ENCODE data around the gene PDE10A. TPM values are rescaled to one million over a fixed set of nuclear protein-coding genes. Genes with fewer than 3 reads are reported as not detected.
A peak's percentile ranks its signal among the peaks of the same experiment; 100 is the strongest.

The PDE10A gene
- total and polyA plus RNA-seq, 7 experiments from 2014 or later, result not detected

DNA sequence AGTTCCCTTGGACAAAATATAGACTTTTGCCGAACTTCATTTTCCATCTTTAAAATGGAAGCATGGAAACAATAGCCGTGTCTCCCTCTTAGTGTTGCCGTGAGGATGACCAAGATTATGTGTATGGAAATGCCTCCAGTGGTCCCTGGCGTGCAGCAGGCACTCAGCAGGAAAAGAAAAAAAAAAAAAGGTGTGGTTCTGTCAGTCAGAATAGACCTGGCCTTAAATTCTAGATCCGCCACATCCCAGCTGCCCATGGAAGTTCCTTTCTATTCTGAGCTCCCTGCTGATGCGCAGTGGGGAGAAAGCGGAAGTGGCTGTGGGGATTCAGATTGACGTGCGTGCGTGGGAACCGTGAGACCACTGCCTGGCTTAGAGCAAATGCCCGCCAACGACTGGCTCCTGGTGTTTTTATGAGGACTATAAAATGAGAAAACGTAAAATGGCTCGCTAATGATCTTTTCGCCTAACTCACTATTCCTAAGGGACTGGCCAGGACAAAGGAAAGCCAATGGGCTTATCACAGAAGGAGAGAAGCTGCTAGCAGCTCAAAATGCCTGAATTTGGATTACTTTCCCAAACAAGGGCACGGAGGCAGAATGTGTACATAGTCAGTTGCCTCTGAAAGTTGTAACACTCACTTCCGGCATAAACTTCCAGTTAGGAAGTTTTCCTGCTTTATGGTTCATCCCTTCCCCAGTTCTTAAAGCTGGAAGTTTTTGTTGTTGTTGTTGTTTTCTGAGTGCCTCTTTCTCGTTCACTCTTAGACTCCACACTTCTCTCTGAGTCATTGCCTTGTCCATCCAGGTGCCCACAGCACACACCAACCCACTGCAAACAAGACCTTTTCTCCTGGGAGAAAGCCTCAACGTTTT lies 11.4 kb upstream of the PDE10A start:
- Mint-ChIP-seq H3K4me1 (no peaks in the 10 kb centered on the region), H3K4me3 (no peak overlapping the region), H3K27me3 (peaks cover 0 to 23% (median 9%) of the 10 kb centered on the region in 5 donors), H3K9me3 (peaks cover 0 to 9% (median 1%) of the 10 kb centered on the region in 11 donors), H3K27ac (no peak overlapping the region), H3K36me3 (no peaks in the 10 kb centered on the region)
- no peak overlapping the region for H3K4me3 ChIP-seq (ENCODE audit: low read length)
- H3K27me3 ChIP-seq (ENCODE audit: control insufficient read depth in 2 of 2, insufficient read depth in 2 of 2, low read length in 2 of 2), result no peaks in the 10 kb centered on the region
- H3K4me1 ChIP-seq (ENCODE audit: control insufficient read depth in 2 of 2, insufficient read depth in 2 of 2, low read length in 2 of 2), result no peaks in the 10 kb centered on the region
- intact Hi-C loops (cut with micrococcal nuclease), result no loop called here
- no peak for DNase-seq
- H3K9me3 ChIP-seq (ENCODE audit: control insufficient read depth in 2 of 3, low read length in 3 of 3), result no peaks in the 10 kb centered on the region
- H3K27ac ChIP-seq (ENCODE audit: low read depth, low read length), result no peak overlapping the region
- no peak for ATAC-seq
- ChIA-PET POLR2A (no interaction called here), CTCF (no interaction called here)
- H3K36me3 ChIP-seq (ENCODE audit: control insufficient read depth in 2 of 3, insufficient read depth in 3 of 3, low read length in 3 of 3), result no peaks in the 10 kb centered on the region

DNA sequence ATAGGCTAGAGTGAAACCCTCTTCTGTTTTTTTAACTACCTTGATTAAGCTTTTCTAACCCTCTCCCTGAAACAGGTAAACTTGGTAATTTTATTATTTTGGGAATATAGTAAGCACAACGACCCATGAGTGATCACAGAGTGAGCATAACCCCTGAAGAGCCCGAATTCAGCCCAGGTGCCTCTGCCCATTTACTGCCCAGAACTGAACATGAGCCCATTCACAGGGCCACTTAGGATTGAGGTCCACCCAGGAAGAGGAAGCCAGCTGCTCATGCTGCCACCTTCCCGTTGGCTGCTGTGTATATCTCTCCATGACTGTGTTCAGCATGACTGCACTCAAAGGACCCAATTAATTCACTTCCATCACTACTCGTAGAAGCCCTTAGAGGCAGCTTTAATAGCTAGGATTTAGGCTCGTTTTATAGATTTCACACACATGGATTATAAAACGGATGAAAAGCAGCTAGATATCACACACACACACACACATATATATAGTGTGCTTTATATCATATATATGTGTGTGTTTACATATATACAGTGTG lies 8.3 kb upstream of the PDE10A start:
- intact Hi-C loops (cut with micrococcal nuclease), result no loop called here
- ATAC-seq, result no peak

DNA sequence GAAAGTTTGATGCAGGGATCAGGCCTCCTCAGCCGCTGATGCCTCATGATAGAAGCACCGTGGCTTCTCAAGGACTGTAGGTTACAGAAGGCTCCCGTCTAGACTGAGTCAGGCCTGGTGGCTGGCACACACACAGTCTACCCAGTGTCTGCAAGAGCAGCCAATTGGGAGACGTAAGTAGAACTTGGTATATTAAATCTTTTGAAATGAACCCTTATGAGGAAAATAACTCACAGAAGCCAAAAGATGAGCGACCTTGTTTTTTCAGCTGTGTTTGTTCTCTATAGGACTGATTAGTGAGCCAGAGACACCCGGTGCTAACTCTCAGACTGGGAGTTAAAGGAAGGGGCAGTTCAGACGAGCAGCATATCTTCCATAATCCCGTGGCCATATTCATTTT lies 5.9 kb upstream of the PDE10A start:
- DNase-seq, result no peak
- Mint-ChIP-seq H3K27ac (no peak overlapping the region), H3K36me3 (peaks cover 0 to 4% (median 0%) of the 10 kb centered on the region in 5 donors), H3K27me3 (peaks cover 23 to 47% (median 36%) of the 10 kb centered on the region in 5 donors), H3K4me1 (peaks cover 0 to 5% (median 0%) of the 10 kb centered on the region in 7 donors), H3K9me3 (peaks cover 0 to 3% (median 0%) of the 10 kb centered on the region in 11 donors), H3K4me3 (no peak overlapping the region)
- H3K4me3 ChIP-seq (ENCODE audit: low read length), result no peak overlapping the region
- H3K36me3 ChIP-seq (ENCODE audit: control insufficient read depth in 2 of 3, insufficient read depth in 3 of 3, low read length in 3 of 3), result no peaks in the 10 kb centered on the region
- ChIA-PET POLR2A (no interaction called here), CTCF (no interaction called here)
- no peaks in the 10 kb centered on the region for H3K4me1 ChIP-seq (ENCODE audit: control insufficient read depth in 2 of 2, insufficient read depth in 2 of 2, low read length in 2 of 2)
- no peak overlapping the region for H3K27ac ChIP-seq (ENCODE audit: low read depth, low read length)
- ATAC-seq, result no peak
- no peaks in the 10 kb centered on the region for H3K9me3 ChIP-seq (ENCODE audit: control insufficient read depth in 2 of 3, low read length in 3 of 3)
- no peaks in the 10 kb centered on the region for H3K27me3 ChIP-seq (ENCODE audit: control insufficient read depth in 2 of 2, insufficient read depth in 2 of 2, low read length in 2 of 2)
- intact Hi-C loops (cut with micrococcal nuclease), result no loop called here

More for the DNA sequence above, 8.3 kb upstream of the PDE10A start:
- Histone ChIP-seq H3K4me1 (ENCODE audit: control insufficient read depth in 2 of 2, insufficient read depth in 2 of 2, low read length in 2 of 2) (no peaks in the 10 kb centered on the region), H3K27ac (ENCODE audit: low read depth, low read length) (no peak overlapping the region), H3K4me3 (ENCODE audit: low read length) (no peak overlapping the region), H3K27me3 (ENCODE audit: control insufficient read depth in 2 of 2, insufficient read depth in 2 of 2, low read length in 2 of 2) (no peaks in the 10 kb centered on the region), H3K36me3 (ENCODE audit: control insufficient read depth in 2 of 3, insufficient read depth in 3 of 3, low read length in 3 of 3) (no peaks in the 10 kb centered on the region), H3K9me3 (ENCODE audit: control insufficient read depth in 2 of 3, low read length in 3 of 3) (no peaks in the 10 kb centered on the region)
- no peak overlapping the region for H3K4me3 Mint-ChIP-seq
- no peak for DNase-seq
- ChIA-PET CTCF (no interaction called here), POLR2A (no interaction called here)
- peaks cover 6 to 27% (median 18%) of the 10 kb centered on the region in 5 donors for H3K27me3 Mint-ChIP-seq
- H3K4me1 Mint-ChIP-seq, result peaks cover 0 to 1% (median 0%) of the 10 kb centered on the region in 7 donors
- no peak overlapping the region for H3K27ac Mint-ChIP-seq
- H3K9me3 Mint-ChIP-seq, result peaks cover 0 to 3% (median 0%) of the 10 kb centered on the region in 11 donors
- no peaks in the 10 kb centered on the region for H3K36me3 Mint-ChIP-seq

DNA sequence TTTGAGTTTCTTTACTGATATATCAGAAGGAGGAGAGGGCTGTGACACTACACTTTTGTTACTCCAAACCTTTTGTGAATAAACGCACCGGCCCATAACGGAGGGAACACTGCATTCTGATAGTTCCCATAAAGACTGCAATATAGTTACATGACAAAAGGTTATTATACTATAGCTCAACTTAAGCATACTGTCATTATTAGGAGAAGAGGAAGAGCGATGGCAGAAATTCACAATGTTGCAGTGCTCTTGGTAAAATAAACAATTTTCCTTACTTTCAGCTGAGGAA lies 2.3 kb upstream of the PDE10A start:
- ChIA-PET CTCF (no interaction called here), POLR2A (no interaction called here)
- intact Hi-C loops (cut with micrococcal nuclease), result no loop called here
- no peaks in the 10 kb centered on the region for H3K9me3 ChIP-seq (ENCODE audit: control insufficient read depth in 2 of 3, low read length in 3 of 3)
- DNase-seq (no peak), ATAC-seq (no peak)
- Mint-ChIP-seq H3K9me3 (peaks cover 0 to 3% (median 0%) of the 10 kb centered on the region in 11 donors), H3K36me3 (peaks cover 0 to 4% (median 0%) of the 10 kb centered on the region in 5 donors), H3K27ac (no peak overlapping the region), H3K4me1 (peaks cover 0 to 5% (median 4%) of the 10 kb centered on the region in 7 donors), H3K27me3 (peaks cover 33 to 52% (median 43%) of the 10 kb centered on the region in 5 donors), H3K4me3 (no peak overlapping the region)
- H3K4me1 ChIP-seq (ENCODE audit: control insufficient read depth in 2 of 2, insufficient read depth in 2 of 2, low read length in 2 of 2), result no peaks in the 10 kb centered on the region
- H3K36me3 ChIP-seq (ENCODE audit: control insufficient read depth in 2 of 3, insufficient read depth in 3 of 3, low read length in 3 of 3), result no peaks in the 10 kb centered on the region
- no peak overlapping the region for H3K27ac ChIP-seq (ENCODE audit: low read depth, low read length)
- H3K4me3 ChIP-seq (ENCODE audit: low read length), result no peak overlapping the region
- H3K27me3 ChIP-seq (ENCODE audit: control insufficient read depth in 2 of 2, insufficient read depth in 2 of 2, low read length in 2 of 2), result no peaks in the 10 kb centered on the region

DNA sequence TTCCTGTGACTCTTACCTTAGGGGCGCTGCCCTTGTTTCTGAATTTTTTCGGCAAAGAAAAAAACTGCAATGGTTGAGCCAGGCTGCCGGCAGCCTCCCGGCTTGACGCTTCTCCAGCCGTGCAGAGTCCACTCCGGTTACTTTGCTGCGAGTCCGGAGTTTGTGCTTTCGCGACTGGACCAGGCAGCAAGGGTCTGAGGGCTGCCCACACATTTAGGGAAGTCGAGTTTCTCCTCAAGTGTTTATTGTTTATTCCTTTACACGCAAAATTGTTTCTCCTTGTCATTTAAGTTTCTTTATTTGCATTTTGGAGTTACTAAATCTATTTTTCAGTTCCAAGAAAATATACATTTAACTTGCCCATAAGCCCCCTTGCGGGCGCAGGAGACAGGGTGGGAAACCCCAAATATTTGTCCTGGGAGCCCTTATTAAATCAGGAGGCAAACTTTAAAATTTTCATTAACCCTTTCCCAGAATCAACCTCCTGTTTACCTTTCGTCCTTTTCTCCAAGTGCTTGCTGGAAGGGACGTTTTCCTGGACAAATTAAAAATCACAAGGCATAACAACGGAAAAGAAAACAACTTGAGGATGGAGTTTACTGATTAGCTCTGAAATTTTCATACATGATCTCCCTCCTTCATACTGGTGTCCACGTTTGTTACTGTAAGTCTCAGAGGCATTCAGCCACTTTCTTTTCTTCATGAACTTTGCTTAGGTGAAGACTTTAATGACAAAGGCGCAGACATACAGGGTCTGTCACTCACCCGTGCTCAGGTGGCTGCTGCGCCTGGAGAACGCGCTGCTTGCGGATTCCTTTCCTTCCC lies 1.7 kb upstream of the PDE10A start:
- DNase-seq, result no peak
- Mint-ChIP-seq H3K4me1 (peaks cover 0 to 8% (median 4%) of the 10 kb centered on the region in 7 donors), H3K27ac (peak overlapping the region in 1 of 9 donors; percentile 8), H3K9me3 (peaks cover 0 to 3% (median 0%) of the 10 kb centered on the region in 11 donors), H3K4me3 (peak overlapping the region in 3 of 10 donors; percentile 12 to 51 (median 47)), H3K36me3 (peaks cover 0 to 4% (median 0%) of the 10 kb centered on the region in 5 donors), H3K27me3 (peaks cover 35 to 56% (median 40%) of the 10 kb centered on the region in 5 donors)
- ATAC-seq, result no peak
- ChIA-PET POLR2A (no interaction called here), CTCF (no interaction called here)
- Histone ChIP-seq H3K4me1 (ENCODE audit: control insufficient read depth in 2 of 2, insufficient read depth in 2 of 2, low read length in 2 of 2) (no peaks in the 10 kb centered on the region), H3K36me3 (ENCODE audit: control insufficient read depth in 2 of 3, insufficient read depth in 3 of 3, low read length in 3 of 3) (no peaks in the 10 kb centered on the region), H3K9me3 (ENCODE audit: control insufficient read depth in 2 of 3, low read length in 3 of 3) (no peaks in the 10 kb centered on the region), H3K27me3 (ENCODE audit: control insufficient read depth in 2 of 2, insufficient read depth in 2 of 2, low read length in 2 of 2) (no peaks in the 10 kb centered on the region), H3K4me3 (ENCODE audit: low read length) (no peak overlapping the region), H3K27ac (ENCODE audit: low read depth, low read length) (no peak overlapping the region)
- intact Hi-C loops (cut with micrococcal nuclease), result loop anchor here in 1 of 2 donors (5.0 kb wide), 1 partner anchor 222 kb away; no protein-coding TSS in a partner anchor

DNA sequence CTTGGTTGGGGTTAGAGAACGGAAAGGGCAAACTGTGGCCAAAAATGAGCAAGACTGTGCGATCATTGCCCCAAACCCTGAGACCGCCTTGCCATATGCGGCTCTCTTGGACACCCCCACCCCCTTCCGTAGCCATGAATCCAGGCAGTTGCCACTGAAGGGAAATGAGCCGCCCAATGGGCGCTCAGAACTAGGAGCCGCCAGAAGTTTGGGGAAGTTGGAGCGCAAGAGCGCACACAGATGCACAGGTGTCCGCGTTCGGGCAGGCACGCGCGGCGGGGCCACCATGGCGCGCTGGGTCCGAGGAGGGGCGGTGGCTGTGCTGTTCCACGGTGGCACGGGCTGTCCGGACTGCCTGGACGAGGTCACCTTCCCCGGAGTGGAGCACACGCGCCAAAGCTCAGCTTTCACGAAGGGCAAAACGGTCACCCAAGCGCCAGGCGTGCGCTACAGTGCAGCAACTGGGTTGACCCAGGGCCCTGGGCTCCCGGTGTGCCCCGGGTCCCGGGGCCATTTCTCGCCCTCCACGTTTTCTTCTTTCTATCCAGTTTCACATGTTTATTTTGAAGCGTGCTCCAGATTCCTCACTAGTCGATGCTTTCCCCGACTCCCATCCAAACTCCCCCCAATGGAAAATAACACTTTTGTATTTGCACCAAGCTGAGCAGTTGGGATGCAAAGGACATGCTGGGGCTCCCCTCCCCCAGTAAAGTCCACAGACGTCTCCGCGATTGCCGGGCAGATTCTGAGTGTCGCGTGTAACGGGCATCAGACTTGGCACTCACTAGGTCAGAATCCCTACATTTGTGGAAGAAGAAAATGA lies 906 bp upstream of the PDE10A start:
- CTCF ChIA-PET, result no interaction called here
- no peak overlapping the region for H3K4me3 ChIP-seq (ENCODE audit: low read length)
- Mint-ChIP-seq H3K27ac (peak overlapping the region in 1 of 9 donors; percentile 60), H3K4me1 (peaks cover 0 to 10% (median 4%) of the 10 kb centered on the region in 7 donors), H3K27me3 (peaks cover 42 to 64% (median 43%) of the 10 kb centered on the region in 5 donors), H3K36me3 (peaks cover 0 to 4% (median 0%) of the 10 kb centered on the region in 5 donors), H3K9me3 (peaks cover 0 to 6% (median 0%) of the 10 kb centered on the region in 11 donors), H3K4me3 (peak overlapping the region in 8 of 10 donors; percentile 12 to 59 (median 36))
- H3K27me3 ChIP-seq (ENCODE audit: control insufficient read depth in 2 of 2, insufficient read depth in 2 of 2, low read length in 2 of 2), result no peaks in the 10 kb centered on the region
- H3K4me1 ChIP-seq (ENCODE audit: control insufficient read depth in 2 of 2, insufficient read depth in 2 of 2, low read length in 2 of 2), result no peaks in the 10 kb centered on the region
- H3K9me3 ChIP-seq (ENCODE audit: control insufficient read depth in 2 of 3, low read length in 3 of 3), result no peaks in the 10 kb centered on the region
- DNase-seq, result no peak
- no peak overlapping the region for H3K27ac ChIP-seq (ENCODE audit: low read depth, low read length)
- no peaks in the 10 kb centered on the region for H3K36me3 ChIP-seq (ENCODE audit: control insufficient read depth in 2 of 3, insufficient read depth in 3 of 3, low read length in 3 of 3)
- intact Hi-C loops (cut with micrococcal nuclease), result loop anchor here in 1 of 2 donors (5.0 kb wide), 1 partner anchor 222 kb away; no protein-coding TSS in a partner anchor
- ATAC-seq, result no peak
- POLR2A ChIA-PET, result no interaction called here
